Liver (tissue), 3 donors: Measurements from ENCODE around the gene HNMT.

Source experiments
- CTCF ChIP-seq: fragments of 150-350 bp; IDR thresholded peaks from 2 replicates; pipeline ENCODE4 v1.5.1; 2017; ENCODE audit warnings: improper control_type of control experiment, low read depth, low read length; ENCODE audit not compliant: missing input control
- MAX ChIP-seq: IDR thresholded peaks from 2 replicates; pipeline ENCODE4 v1.6.1; 2016; ENCODE audit warnings: antibody characterized with exemption
- RAD21 ChIP-seq, 2 donors: IDR thresholded peaks; 2 replicates each; pipeline ENCODE4 v1.6.1; 2016; ENCODE audit warnings: antibody characterized with exemption in 2 of 2, mild to moderate bottlenecking in 2 of 2
- SP1 ChIP-seq: IDR thresholded peaks from 2 replicates; pipeline ENCODE4 v1.6.1; 2018; ENCODE audit warnings: antibody characterized with exemption, mild to moderate bottlenecking
- donor health status: healthy.
- donor health status: healthy.

- TF ChIP-seq RAD21 (IDR thresholded peaks at IDR 0.05) (no peak), SP1 (no peak), CTCF (no peak), MAX (no peak)
Observed at GRCh38 chr2:137955536-137955935, 8.7 kb upstream of the HNMT start.
